H1 (cell line): ENCODE results near the gene ACVR2A. TPM values are rescaled to one million over a fixed set of nuclear protein-coding genes. Genes with fewer than 3 reads are reported as not detected.

Source experiments
- CTCF ChIA-PET: fragments of 300-600 bp; sonication (Branson Sonifier 250); formaldehyde crosslinking; loops from one replicate; lab custom pipeline; 2021; ENCODE audit not compliant: partially characterized antibody; lab: Charles Lee
- POLR2A ChIA-PET: fragments of 300-600 bp; sonication (Branson Sonifier 250); formaldehyde crosslinking; loops from one replicate; lab custom pipeline; 2021; ENCODE audit warnings: inconsistent platforms; ENCODE audit not compliant: partially characterized antibody; lab: Charles Lee
- DNase-seq, 2 experiments: peaks; one replicate each; pipeline versions ENCODE4 v3.0.0 to v3.0.0-alpha.2; 2010 to 2022; ENCODE audit warnings: low spot score in 2 of 2, low read depth in 1 of 2, mixed read lengths in 1 of 2
- FAIRE-seq: peaks from 2 replicates; lab custom pipeline; 2011; peaks lifted over from hg19 to GRCh38; lab: Jason Lieb, UNC
- H2AFZ ChIP-seq: 2 replicates; pipeline ENCODE4 v1.8.1; 2012; ENCODE audit warnings: low read length, inconsistent platforms
- H2AK5ac ChIP-seq: 2 replicates; pipeline ENCODE4 v1.6.1; 2013; ENCODE audit warnings: low read depth, low read length
- H2BK120ac ChIP-seq: replicated peaks from 2 replicates; pipeline ENCODE3; 2013; ENCODE audit warnings: low read depth, low read length, inconsistent platforms
- H2BK12ac ChIP-seq: 2 replicates; pipeline ENCODE4 v1.6.1; 2013; ENCODE audit warnings: low read depth, low read length
- H2BK15ac ChIP-seq: 2 replicates; pipeline ENCODE4 v1.6.1; 2013; ENCODE audit warnings: low read length
- H2BK20ac ChIP-seq: 2 replicates; pipeline ENCODE4 v1.6.1; 2013; ENCODE audit warnings: low read length
- H2BK5ac ChIP-seq: 2 replicates; pipeline ENCODE4 v1.6.1; 2013; ENCODE audit warnings: low read depth, low read length
- H3K14ac ChIP-seq: 2 replicates; pipeline ENCODE4 v1.6.1; 2013; ENCODE audit warnings: inconsistent platforms; ENCODE audit not compliant: insufficient read length
- H3K18ac ChIP-seq: 2 replicates; pipeline ENCODE4 v1.6.1; 2013; ENCODE audit warnings: low read length; ENCODE audit errors: extremely low read depth
- H3K23ac ChIP-seq: 2 replicates; pipeline ENCODE4 v1.6.1; 2013; ENCODE audit warnings: inconsistent platforms; ENCODE audit not compliant: insufficient read length
- H3K23me2 ChIP-seq: 2 replicates; pipeline ENCODE4 v1.6.1; 2013; ENCODE audit warnings: low read depth, low read length
- H3K27ac ChIP-seq: 2 replicates; pipeline ENCODE4 v1.6.1; 2011; ENCODE audit warnings: low read depth, low read length, inconsistent platforms
- H3K27me3 ChIP-seq, 4 experiments: replicated peaks in 1 of 4; 1 replicate in 1 of 4; 2 replicates in 3 of 4; pipeline versions ENCODE4 v1.6.1 to v1.8.1; 2011 to 2013; ENCODE audit warnings: low read length in 3 of 4, mild to moderate bottlenecking in 3 of 4, inconsistent platforms in 2 of 4, mixed read lengths in 2 of 4, moderate library complexity in 1 of 4; ENCODE audit not compliant: control insufficient read depth in 3 of 4, insufficient read depth in 3 of 4; ENCODE audit errors: extremely low read depth in 1 of 4
- H3K36me3 ChIP-seq, 4 experiments: 2 replicates each; pipeline versions ENCODE4 v1.6.1 to v1.8.1; 2011 to 2013; ENCODE audit warnings: mild to moderate bottlenecking in 4 of 4, low read length in 3 of 4, moderate library complexity in 2 of 4, control low read depth in 1 of 4, inconsistent platforms in 1 of 4; ENCODE audit not compliant: insufficient read depth in 4 of 4, control insufficient read depth in 2 of 4
- H3K4ac ChIP-seq: replicated peaks from 2 replicates; pipeline ENCODE3; 2013; ENCODE audit warnings: low read length, low read depth, mixed read lengths, inconsistent platforms; ENCODE audit not compliant: insufficient read length
- H3K4me1 ChIP-seq, 4 experiments: replicated peaks in 1 of 4; 1 replicate in 1 of 4; 2 replicates in 3 of 4; pipeline versions ENCODE4 v1.6.1 to v1.8.1; 2011 to 2013; ENCODE audit warnings: low read length in 3 of 4, inconsistent platforms in 2 of 4, mixed read lengths in 1 of 4; ENCODE audit not compliant: insufficient read depth in 4 of 4, control insufficient read depth in 3 of 4
- H3K4me2 ChIP-seq, 2 experiments: 2 replicates each; pipeline versions ENCODE4 v1.6.1 to v1.8.1; 2011 to 2013; ENCODE audit warnings: low read depth in 2 of 2, low read length in 2 of 2, control low read depth in 1 of 2, inconsistent platforms in 1 of 2, mild to moderate bottlenecking in 1 of 2; ENCODE audit not compliant: insufficient read depth in 1 of 2
- H3K4me3 ChIP-seq, 4 experiments: fragments of 200-600, 300-600 bp in 1 of 4; sonication (generic), shearing (Covaris generic), sonication (Bioruptor Twin) in 1 of 4; 2 replicates each; pipeline versions ENCODE4 v1.5.1 to v1.8.1; 2011 to 2016; ENCODE audit warnings: low read length in 4 of 4, low read depth in 3 of 4, control low read depth in 2 of 4, inconsistent platforms in 2 of 4, mild to moderate bottlenecking in 2 of 4, mixed read lengths in 1 of 4, moderate library complexity in 1 of 4; ENCODE audit not compliant: insufficient read depth in 2 of 4; ENCODE audit errors: extremely low read depth in 1 of 4
- H3K56ac ChIP-seq: replicated peaks from 2 replicates; pipeline ENCODE3; 2013; ENCODE audit warnings: low read depth, mild to moderate bottlenecking, mixed read lengths, low read length, inconsistent platforms; ENCODE audit not compliant: insufficient read length
- H3K79me1 ChIP-seq: 2 replicates; pipeline ENCODE4 v1.6.1; 2013; ENCODE audit warnings: low read depth, low read length, control low read depth
- H3K79me2 ChIP-seq, 2 experiments: 2 replicates each; pipeline versions ENCODE4 v1.6.1 to v1.8.1; 2012 to 2013; ENCODE audit warnings: low read length in 2 of 2, mild to moderate bottlenecking in 2 of 2, inconsistent platforms in 1 of 2; ENCODE audit not compliant: insufficient read depth in 2 of 2, control insufficient read depth in 1 of 2
- H3K9ac ChIP-seq, 4 experiments: replicated peaks in 1 of 4; 1 replicate in 1 of 4; 2 replicates in 3 of 4; pipeline versions ENCODE4 v1.6.1 to v1.8.1; 2011 to 2013; ENCODE audit warnings: low read depth in 3 of 4, low read length in 3 of 4, control low read depth in 2 of 4, mild to moderate bottlenecking in 2 of 4, moderate library complexity in 2 of 4, inconsistent platforms in 1 of 4; ENCODE audit errors: extremely low read depth in 1 of 4
- H3K9me3 ChIP-seq, 2 experiments: 2 replicates each; pipeline versions ENCODE4 v1.6.1 to v1.8.1; 2012 to 2013; ENCODE audit warnings: mild to moderate bottlenecking in 2 of 2, moderate library complexity in 2 of 2, control low read depth in 1 of 2, inconsistent platforms in 1 of 2, low read depth in 1 of 2, low read length in 1 of 2, mixed read lengths in 1 of 2; ENCODE audit not compliant: insufficient read depth in 2 of 2
- H4K20me1 ChIP-seq, 2 experiments: replicated peaks in 1 of 2; 2 replicates each; pipeline versions ENCODE3 to v1.8.1; 2011 to 2013; ENCODE audit warnings: inconsistent platforms in 2 of 2, low read length in 2 of 2, mild to moderate bottlenecking in 1 of 2; ENCODE audit not compliant: insufficient read depth in 2 of 2, control insufficient read depth in 1 of 2
- H4K5ac ChIP-seq: 2 replicates; pipeline ENCODE4 v1.6.1; 2013; ENCODE audit warnings: low read length, low read depth, mixed read lengths, inconsistent platforms; ENCODE audit not compliant: insufficient read length
- H4K8ac ChIP-seq: 2 replicates; pipeline ENCODE4 v1.8.0; 2013; ENCODE audit warnings: mild to moderate bottlenecking, moderate library complexity, low read length, inconsistent platforms; ENCODE audit not compliant: insufficient read depth; ENCODE audit errors: extremely low read depth
- H4K91ac ChIP-seq: replicated peaks from 2 replicates; pipeline ENCODE3; 2013; ENCODE audit warnings: low read length, mixed read lengths, inconsistent platforms; ENCODE audit not compliant: insufficient read length
- CBX8 ChIP-seq: fragments of 300-800, 300-1000 bp; sonication (generic); IDR thresholded peaks from 2 replicates; pipeline ENCODE4 v1.7.1; 2016; ENCODE audit warnings: low read depth, low read length, borderline replicate concordance
- RAD21 ChIP-seq, 2 experiments: IDR thresholded peaks in 1 of 2; conservative IDR thresholded peaks in 1 of 2; 2 replicates each; pipeline ENCODE4 v1.6.1; 2011; ENCODE audit warnings: low read depth in 2 of 2, low read length in 2 of 2, improper control_type of control experiment in 1 of 2, inconsistent platforms in 1 of 2, mild to moderate bottlenecking in 1 of 2, moderate library complexity in 1 of 2
- YY1 ChIP-seq: IDR thresholded peaks from 2 replicates; pipeline ENCODE4 v1.6.1; 2011; ENCODE audit warnings: low read depth, mild to moderate bottlenecking, low read length
- WGBS, 2 experiments: shearing (Covaris generic) in 1 of 2; methylation state at CpG; one replicate each; pipeline versions ENCODE4 v1.1.6 to v1.1.7; 2013 to 2015; ENCODE audit warnings: low lambda C conversion rate in 2 of 2, mixed read lengths in 2 of 2, inconsistent platforms in 1 of 2, low coverage in 1 of 2, missing lambda C conversion rate in 1 of 2; ENCODE audit not compliant: insufficient replicate concordance in 2 of 2, insufficient coverage in 1 of 2, insufficient read length in 1 of 2; ENCODE audit errors: extremely low coverage in 1 of 2, missing lambda C conversion rate in 1 of 2; 5-methylcytosine and 5-hydroxymethylcytosine counted together
- polyA plus RNA-seq, 7 experiments: library from polyadenylated mRNA; depleted of rRNA in 3 of 7; stranded (reverse) in 5 of 7; unstranded in 2 of 7; fragments of >200 nt in 5 of 7; fragments of 200-250 nt in 2 of 7; gene quantifications; 1 replicate in 5 of 7; 2 replicates in 1 of 7; 4 replicates in 1 of 7; pipeline versions ENCODE4 v1.2.1 to v1.2.3, GENCODE V29; 2011 to 2013; ENCODE audit warnings: missing spikeins in 2 of 7, mixed read lengths in 2 of 7
- total RNA-seq: library from RNA; stranded (reverse); fragmentation: NEBNext Ultra II Directional; extraction: Animal tissue kit (Norgen Biotek cat#: 25700); gene quantifications from 2 replicates; pipeline ENCODE4 v1.2.1, GENCODE V29; 2021
- TF ChIP-seq, protein P1 (sequence below), 3 experiments: IDR thresholded peaks; 1 replicate in 2 of 3; 2 replicates in 1 of 3; pipeline versions ENCODE4 v1.5.1 to v1.6.1; 2011; ENCODE audit warnings: low read length in 3 of 3, mild to moderate bottlenecking in 3 of 3, inconsistent platforms in 2 of 3, low read depth in 1 of 3, moderate library complexity in 1 of 3; ENCODE audit not compliant: insufficient read depth in 1 of 3; ENCODE audit errors: control extremely low read depth in 1 of 3

ACVR2A gene
- total and polyA plus RNA-seq, 2 of the 8 experiments (the other 6 are each of a cell fraction or from before 2014, with no cell fraction given) = 3.4 to 18.1 TPM

DNA sequence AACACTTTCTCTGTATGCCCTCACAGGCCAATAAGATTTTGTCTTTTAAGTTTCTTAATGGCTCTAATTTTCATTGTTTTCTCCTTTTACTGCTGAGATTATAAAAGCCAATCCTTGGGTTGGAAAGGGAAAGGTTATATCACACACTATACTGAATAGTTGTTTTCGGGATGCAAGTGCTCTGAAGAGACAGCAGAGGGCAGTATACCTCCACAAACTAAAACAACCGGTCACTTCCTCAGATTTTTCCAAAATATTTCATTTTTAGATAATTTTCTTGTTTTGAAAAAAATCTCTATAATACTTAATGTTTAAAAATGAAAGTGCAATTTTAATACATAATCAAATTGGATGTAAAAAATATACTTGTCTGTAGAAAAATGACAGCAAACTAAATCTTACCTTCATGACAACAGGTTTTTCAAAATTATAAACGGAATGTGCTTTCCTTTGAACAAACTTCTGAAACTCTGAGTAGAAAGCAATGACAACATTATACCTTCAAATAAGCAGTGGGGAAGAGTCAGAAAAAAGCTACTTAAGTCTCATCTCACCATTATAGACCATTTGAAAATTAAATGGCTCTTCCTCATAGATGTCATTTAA is 93.0 kb downstream of the ACVR2A start:
- Histone ChIP-seq H3K4ac (no peak overlapping the region), H4K20me1 (no peaks in the 10 kb centered on the region), H2BK5ac (no peak overlapping the region), H4K91ac (no peak overlapping the region), H3K23me2 (no peaks in the 10 kb centered on the region), H3K36me3 (peaks cover 0 to 34% (median 20%) of the 10 kb centered on the region in 4 experiments; a peak in 5 of 8 replicates), H3K27me3 (no peaks in the 10 kb centered on the region), H2BK15ac (no peak overlapping the region), H4K8ac (no peak overlapping the region), H3K9me3 (no peaks in the 10 kb centered on the region), H3K27ac (no peak overlapping the region), H3K4me3 (no peak overlapping the region), H3K4me2 (no peak overlapping the region), H3K56ac (no peak overlapping the region), H3K4me1 (no peaks in the 10 kb centered on the region), H2BK120ac (no peak overlapping the region), H3K79me1 (no peaks in the 10 kb centered on the region), H2AFZ (no peak overlapping the region), H3K79me2 (no peaks in the 10 kb centered on the region), H2BK12ac (no peak overlapping the region), H2AK5ac (no peak overlapping the region), H2BK20ac (no peak overlapping the region), H3K9ac (no peak overlapping the region), H3K14ac (no peak overlapping the region), H3K23ac (no peak overlapping the region)
- FAIRE-seq = no peak
- ChIA-PET POLR2A (no interaction called here), CTCF (interaction anchor here (0.6 to 1.6 kb wide), 7 partner anchors 31 to 803 kb away, joined by 3 to 9 read pairs (median 3); no protein-coding TSS in a partner anchor)
- no peak for DNase-seq
- WGBS, 2 experiments = 52% methylated on average over 3 of the region's 3 CpGs; no CpG with 5 or more reads in 1 of the 2 experiments
- TF ChIP-seq YY1 = no peak
- TF ChIP-seq RAD21 (IDR thresholded peaks at IDR 0.05 in 1 of 2, conservative IDR thresholded peaks at IDR 0.05 in 1 of 2; ENCODE audit: low read depth in 2 of 2, low read length in 2 of 2) = peak; percentile 83
- no peak for TF ChIP-seq CBX8
- TF ChIP-seq, protein P1, sequence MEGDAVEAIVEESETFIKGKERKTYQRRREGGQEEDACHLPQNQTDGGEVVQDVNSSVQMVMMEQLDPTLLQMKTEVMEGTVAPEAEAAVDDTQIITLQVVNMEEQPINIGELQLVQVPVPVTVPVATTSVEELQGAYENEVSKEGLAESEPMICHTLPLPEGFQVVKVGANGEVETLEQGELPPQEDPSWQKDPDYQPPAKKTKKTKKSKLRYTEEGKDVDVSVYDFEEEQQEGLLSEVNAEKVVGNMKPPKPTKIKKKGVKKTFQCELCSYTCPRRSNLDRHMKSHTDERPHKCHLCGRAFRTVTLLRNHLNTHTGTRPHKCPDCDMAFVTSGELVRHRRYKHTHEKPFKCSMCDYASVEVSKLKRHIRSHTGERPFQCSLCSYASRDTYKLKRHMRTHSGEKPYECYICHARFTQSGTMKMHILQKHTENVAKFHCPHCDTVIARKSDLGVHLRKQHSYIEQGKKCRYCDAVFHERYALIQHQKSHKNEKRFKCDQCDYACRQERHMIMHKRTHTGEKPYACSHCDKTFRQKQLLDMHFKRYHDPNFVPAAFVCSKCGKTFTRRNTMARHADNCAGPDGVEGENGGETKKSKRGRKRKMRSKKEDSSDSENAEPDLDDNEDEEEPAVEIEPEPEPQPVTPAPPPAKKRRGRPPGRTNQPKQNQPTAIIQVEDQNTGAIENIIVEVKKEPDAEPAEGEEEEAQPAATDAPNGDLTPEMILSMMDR (IDR thresholded peaks at IDR 0.05; ENCODE audit: control extremely low read depth in 1 of 3, insufficient read depth in 1 of 3, low read depth in 1 of 3, low read length in 3 of 3) = peak in 2 of 3 experiments; percentile 50 to 66; a peak in 3 of 4 replicates
- TF ChIP-seq, all 59 proteins: peak for 2
- no peak overlapping the region for H4K5ac ChIP-seq
- H3K18ac ChIP-seq = no peak overlapping the region
